SK-N-SH (cell line): ENCODE data around the gene ARHGEF17. TPM values are rescaled to one million over a fixed set of nuclear protein-coding genes. Genes with fewer than 3 reads are reported as not detected.

ENCODE experiments used
- CTCF ChIA-PET: fragments of 300-600, 350-600 bp; formaldehyde crosslinking; extraction: SDS; loops from one replicate; lab custom pipeline; 2021; lab: Yijun Ruan, JAX
- POLR2A ChIA-PET: fragments of 350-600 bp; sonication (Branson Sonifier 250); formaldehyde crosslinking; extraction: SDS; loops from one replicate; lab custom pipeline; 2020; ENCODE audit warnings: antibody characterized with exemption, inconsistent platforms; lab: Yijun Ruan, JAX
- DNase-seq: peaks from one replicate; pipeline ENCODE4 v3.0.0; 2012
- H2AFZ ChIP-seq: fragments of 200-600 bp; sonication (generic); 2 replicates; pipeline ENCODE4 v1.8.1; 2016; ENCODE audit warnings: antibody characterized with exemption, mild to moderate bottlenecking, low read depth
- H3F3A ChIP-seq: fragments of 200-600 bp; sonication (generic); replicated peaks from 2 replicates; pipeline ENCODE3; 2016; ENCODE audit warnings: antibody characterized with exemption, mild to moderate bottlenecking; ENCODE audit not compliant: insufficient read depth
- H3K27ac ChIP-seq, 2 experiments: fragments of 200-500 bp in 1 of 2; fragments of 200-600 bp in 1 of 2; sonication (Bioruptor generic) in 1 of 2; sonication (generic), shearing (Covaris generic) in 1 of 2; 2 replicates each; pipeline versions ENCODE4 v1.5.1 to v1.6.1; 2014 to 2016; ENCODE audit warnings: low read depth in 2 of 2, inconsistent platforms in 1 of 2, low read length in 1 of 2, mild to moderate bottlenecking in 1 of 2, mixed read lengths in 1 of 2
- H3K27me3 ChIP-seq: fragments of 200-600 bp; sonication (generic), shearing (Covaris generic); 2 replicates; pipeline ENCODE4 v1.6.1; 2016; ENCODE audit warnings: mixed run types; ENCODE audit not compliant: insufficient read depth
- H3K36me3 ChIP-seq, 2 experiments: fragments of 200-500 bp in 1 of 2; fragments of 200-600 bp in 1 of 2; sonication (Bioruptor generic) in 1 of 2; sonication (generic) in 1 of 2; replicated peaks in 1 of 2; 2 replicates each; pipeline versions ENCODE3 to v1.5.1; 2014 to 2016; ENCODE audit warnings: low read length in 1 of 2, mild to moderate bottlenecking in 1 of 2; ENCODE audit not compliant: insufficient read depth in 2 of 2, control insufficient read depth in 1 of 2
- H3K4me1 ChIP-seq, 2 experiments: fragments of 200-500 bp in 1 of 2; fragments of 200-600 bp in 1 of 2; sonication (Bioruptor generic) in 1 of 2; sonication (generic), shearing (Covaris generic) in 1 of 2; 2 replicates each; pipeline versions ENCODE4 v1.5.1 to v1.6.1; 2014 to 2016; ENCODE audit warnings: low read depth in 1 of 2, low read length in 1 of 2, mixed run types in 1 of 2; ENCODE audit not compliant: insufficient read depth in 2 of 2, control insufficient read depth in 1 of 2
- H3K4me2 ChIP-seq: fragments of 200-600 bp; sonication (generic), shearing (Covaris generic); 2 replicates; pipeline ENCODE4 v1.6.1; 2017; ENCODE audit warnings: mixed run types
- H3K4me3 ChIP-seq, 2 experiments: fragments of 200-500 bp in 1 of 2; fragments of 200-600 bp in 1 of 2; sonication (Bioruptor generic) in 1 of 2; sonication (generic), shearing (Covaris generic) in 1 of 2; 2 replicates each; pipeline versions ENCODE4 v1.5.1 to v1.8.1; 2014 to 2016; ENCODE audit warnings: low read depth in 2 of 2, inconsistent platforms in 1 of 2, low read length in 1 of 2, mild to moderate bottlenecking in 1 of 2, mixed read lengths in 1 of 2, moderate library complexity in 1 of 2
- H3K79me2 ChIP-seq: fragments of 200-600 bp; sonication (generic); 2 replicates; pipeline ENCODE4 v1.8.1; 2017; ENCODE audit warnings: mild to moderate bottlenecking; ENCODE audit not compliant: insufficient read depth
- H3K9ac ChIP-seq: fragments of 200-600 bp; sonication (generic); 2 replicates; pipeline ENCODE4 v1.6.1; 2017; ENCODE audit warnings: mixed run types
- H3K9me2 ChIP-seq: fragments of 200-600 bp; sonication (generic); 2 replicates; pipeline ENCODE4 v1.6.1; 2017; ENCODE audit warnings: mixed run types
- H3K9me3 ChIP-seq: fragments of 200-600 bp; sonication (generic); 2 replicates; pipeline ENCODE4 v1.6.1; 2017; ENCODE audit warnings: mixed run types, mild to moderate bottlenecking, moderate library complexity
- H4K20me1 ChIP-seq: fragments of 200-600 bp; sonication (generic); 2 replicates; pipeline ENCODE4 v1.6.1; 2017; ENCODE audit warnings: mild to moderate bottlenecking, mixed run types; ENCODE audit not compliant: insufficient read depth
- CTCF ChIP-seq: fragments of 200-600 bp; sonication (generic); IDR thresholded peaks from 2 replicates; pipeline ENCODE4 v1.6.1; 2017; ENCODE audit warnings: antibody characterized with exemption, mild to moderate bottlenecking, moderate library complexity
- ELF1 ChIP-seq: IDR thresholded peaks from 2 replicates; pipeline ENCODE4 v1.4.0; 2012
- EP300 ChIP-seq, 2 experiments: IDR thresholded peaks; 2 replicates each; pipeline versions ENCODE4 v1.4.0 to v1.6.1; 2012; ENCODE audit warnings: borderline replicate concordance in 1 of 2, low read depth in 1 of 2, low read length in 1 of 2
- EZH2phosphoT487 ChIP-seq: fragments of 200-600 bp; sonication (generic); IDR thresholded peaks from 2 replicates; pipeline ENCODE4 v1.6.1; 2017; ENCODE audit warnings: low read depth, mixed run types, mild to moderate bottlenecking, antibody characterized with exemption, moderate library complexity, borderline replicate concordance
- FOXJ3 ChIP-seq: sonication (generic); formaldehyde crosslinking; IDR thresholded peaks from 2 replicates; pipeline ENCODE4 v1.5.1; 2020; ENCODE audit warnings: mild to moderate bottlenecking, missing genetic modification reagents
- JUND ChIP-seq: IDR thresholded peaks from 2 replicates; pipeline ENCODE4 v1.4.0; 2012
- MEF2A ChIP-seq: IDR thresholded peaks from 2 replicates; pipeline ENCODE4 v1.4.0; 2012; ENCODE audit warnings: low read depth, borderline replicate concordance
- MXI1 ChIP-seq: IDR thresholded peaks from 2 replicates; pipeline ENCODE4 v1.6.1; 2012; ENCODE audit warnings: mild to moderate bottlenecking, low read depth, low read length, improper control_type of control experiment
- NFIC ChIP-seq: IDR thresholded peaks from 2 replicates; pipeline ENCODE4 v1.4.0; 2012; ENCODE audit warnings: borderline replicate concordance
- NRF1 ChIP-seq: IDR thresholded peaks from 2 replicates; pipeline ENCODE4 v1.6.1; 2012; ENCODE audit warnings: low read depth, mild to moderate bottlenecking, low read length
- POLR2AphosphoS5 ChIP-seq: IDR thresholded peaks from 2 replicates; pipeline ENCODE4 v1.6.1; 2012; ENCODE audit warnings: low read depth, low read length
- RAD21 ChIP-seq: IDR thresholded peaks from 2 replicates; pipeline ENCODE4 v1.6.1; 2012; ENCODE audit warnings: mild to moderate bottlenecking, low read length
- RCOR1 ChIP-seq: fragments of 150-350 bp; IDR thresholded peaks from 2 replicates; pipeline ENCODE4 v1.6.1; 2017; ENCODE audit warnings: antibody characterized with exemption, low read length
- RXRA ChIP-seq: IDR thresholded peaks from 2 replicates; pipeline ENCODE4 v1.4.0; 2012; ENCODE audit warnings: low read depth, mild to moderate bottlenecking, borderline replicate concordance
- SMC3 ChIP-seq: IDR thresholded peaks from 2 replicates; pipeline ENCODE4 v1.6.1; 2012; ENCODE audit warnings: low read depth, low read length, improper control_type of control experiment
- TAF1 ChIP-seq: IDR thresholded peaks from 2 replicates; pipeline ENCODE4 v1.6.1; 2012; ENCODE audit warnings: low read depth, mild to moderate bottlenecking, low read length, moderate library complexity, borderline replicate concordance
- TEAD4 ChIP-seq: IDR thresholded peaks from 2 replicates; pipeline ENCODE4 v1.4.0; 2012; ENCODE audit warnings: mild to moderate bottlenecking, borderline replicate concordance; ENCODE audit not compliant: insufficient read depth
- USF1 ChIP-seq: IDR thresholded peaks from 2 replicates; pipeline ENCODE4 v1.4.0; 2012; ENCODE audit warnings: low read depth, borderline replicate concordance
- WGBS: methylation state at CpG from one replicate; pipeline ENCODE4 v1.1.6; 2017; ENCODE audit warnings: low lambda C conversion rate; 5-methylcytosine and 5-hydroxymethylcytosine counted together
- polyA plus RNA-seq, 3 experiments: library from polyadenylated mRNA; depleted of rRNA; stranded (reverse); fragments of >200 nt; gene quantifications; 2 replicates each; pipeline ENCODE4 v1.2.3, GENCODE V29; 2012
- TF ChIP-seq, protein P1 (sequence below): IDR thresholded peaks from 2 replicates; pipeline ENCODE4; 2012
- TF ChIP-seq, protein P2 (sequence below): fragments of 150-350 bp; IDR thresholded peaks from 2 replicates; pipeline ENCODE4 v1.6.1; 2016; ENCODE audit warnings: mild to moderate bottlenecking, low read depth, low read length

ARHGEF17 gene
- polyA plus RNA-seq, 1 of the 3 experiments (the other 2 are of a cell fraction), result 45.9 TPM

- H3K79me2 ChIP-seq, result no peaks in the 10 kb centered on the region
- no peak overlapping the region for H3K9ac ChIP-seq
- no peak overlapping the region for H3K4me2 ChIP-seq
- DNase-seq, result no peak
- POLR2A ChIA-PET, result no interaction called here
- H3F3A ChIP-seq, result no peaks in the 10 kb centered on the region
- no peaks in the 10 kb centered on the region for H3K36me3 ChIP-seq
- no peaks in the 10 kb centered on the region for H3K9me2 ChIP-seq
- H3K27ac ChIP-seq, result no peak overlapping the region
- no peak overlapping the region for H2AFZ ChIP-seq
- CTCF ChIA-PET, result interaction anchor here (0.7 to 14.8 kb wide), 14 partner anchors 8 to 461 kb away, joined by 3 to 283 read pairs (median 32); partner anchors contain the start of genes ARHGEF17 and P2RY6
- no peaks in the 10 kb centered on the region for H4K20me1 ChIP-seq
- no peak for TF ChIP-seq POLR2AphosphoS5
- no peak for TF ChIP-seq NFIC
- no peak for TF ChIP-seq USF1
- TF ChIP-seq MXI1, result no peak
- no peak for TF ChIP-seq TAF1
- no peak for TF ChIP-seq ELF1
- TF ChIP-seq EZH2phosphoT487, result no peak
- no peak for TF ChIP-seq FOXJ3
- no peak for TF ChIP-seq MEF2A
- TF ChIP-seq CTCF, result no peak
- TF ChIP-seq RXRA, result no peak
- no peak for TF ChIP-seq SMC3
- TF ChIP-seq, protein P1, sequence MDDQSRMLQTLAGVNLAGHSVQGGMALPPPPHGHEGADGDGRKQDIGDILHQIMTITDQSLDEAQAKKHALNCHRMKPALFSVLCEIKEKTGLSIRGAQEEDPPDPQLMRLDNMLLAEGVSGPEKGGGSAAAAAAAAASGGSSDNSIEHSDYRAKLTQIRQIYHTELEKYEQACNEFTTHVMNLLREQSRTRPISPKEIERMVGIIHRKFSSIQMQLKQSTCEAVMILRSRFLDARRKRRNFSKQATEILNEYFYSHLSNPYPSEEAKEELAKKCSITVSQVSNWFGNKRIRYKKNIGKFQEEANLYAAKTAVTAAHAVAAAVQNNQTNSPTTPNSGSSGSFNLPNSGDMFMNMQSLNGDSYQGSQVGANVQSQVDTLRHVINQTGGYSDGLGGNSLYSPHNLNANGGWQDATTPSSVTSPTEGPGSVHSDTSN, result no peak
- TF ChIP-seq NRF1, result no peak
- TF ChIP-seq RAD21, result no peak
- TF ChIP-seq, protein P2, sequence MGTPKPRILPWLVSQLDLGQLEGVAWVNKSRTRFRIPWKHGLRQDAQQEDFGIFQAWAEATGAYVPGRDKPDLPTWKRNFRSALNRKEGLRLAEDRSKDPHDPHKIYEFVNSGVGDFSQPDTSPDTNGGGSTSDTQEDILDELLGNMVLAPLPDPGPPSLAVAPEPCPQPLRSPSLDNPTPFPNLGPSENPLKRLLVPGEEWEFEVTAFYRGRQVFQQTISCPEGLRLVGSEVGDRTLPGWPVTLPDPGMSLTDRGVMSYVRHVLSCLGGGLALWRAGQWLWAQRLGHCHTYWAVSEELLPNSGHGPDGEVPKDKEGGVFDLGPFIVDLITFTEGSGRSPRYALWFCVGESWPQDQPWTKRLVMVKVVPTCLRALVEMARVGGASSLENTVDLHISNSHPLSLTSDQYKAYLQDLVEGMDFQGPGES, result no peak
- TF ChIP-seq RCOR1, result no peak
- TF ChIP-seq JUND, result no peak
- no peak for TF ChIP-seq EP300 (IDR thresholded peaks at IDR 0.05; ENCODE audit: borderline replicate concordance in 1 of 2, low read depth in 1 of 2, low read length in 1 of 2)
- TF ChIP-seq TEAD4, result no peak
- peaks cover 9 to 26% of the 10 kb centered on the region in 2 experiments for H3K4me1 ChIP-seq
- H3K4me3 ChIP-seq, result no peak overlapping the region
- H3K27me3 ChIP-seq, result no peaks in the 10 kb centered on the region
- WGBS, result 83% methylated on average over 1 of the region's 3 CpGs
- no peaks in the 10 kb centered on the region for H3K9me3 ChIP-seq
These were observed 16.9 kb upstream of the ARHGEF17 start for GRCh38 chr11:73291196-73291595.
